Left ventricle myocardium inferior (tissue), 1 donor: ENCODE measurements around the gene SLC9A8. TPM values are rescaled to one million over a fixed set of nuclear protein-coding genes. Genes with fewer than 3 reads are reported as not detected.

Experiments used
- DNase-seq: peaks from one replicate; pipeline ENCODE4 v3.0.0-alpha.2; 2020
- H3K27ac ChIP-seq: fragments of 200-600 bp; replicated peaks from 2 replicates; pipeline ENCODE4 v1.8.0; 2021
- H3K27me3 ChIP-seq: fragments of 200-600 bp; 2 replicates; pipeline ENCODE4 v1.8.0; 2021; ENCODE audit warnings: low read depth
- H3K36me3 ChIP-seq: fragments of 200-600 bp; 2 replicates; pipeline ENCODE4 v1.8.0; 2021
- H3K4me1 ChIP-seq: fragments of 200-600 bp; 2 replicates; pipeline ENCODE4 v1.8.0; 2021
- H3K4me3 ChIP-seq: fragments of 200-600 bp; 2 replicates; pipeline ENCODE4 v1.8.0; 2021; ENCODE audit warnings: mild to moderate bottlenecking, moderate library complexity
- H3K9me3 ChIP-seq: fragments of 200-600 bp; replicated peaks from 2 replicates; pipeline ENCODE4 v1.8.0; 2021
- intact Hi-C: fragments of 100-400 bp; cut with micrococcal nuclease; formaldehyde crosslinking; loops from one replicate; pipeline ENCODE4 v1.11.0; 2022
- total RNA-seq: library from RNA; stranded (reverse); fragmentation: NEBNext Ultra II Directional; extraction: Animal tissue kit (Norgen Biotek cat#: 25700); gene quantifications from one replicate; pipeline ENCODE4 v1.2.1, GENCODE V29; 2021
- TF ChIP-seq, protein P1 (sequence below): fragments of 200-600 bp; IDR thresholded peaks from 2 replicates; pipeline ENCODE4 v1.8.0; 2021; ENCODE audit warnings: antibody characterized with exemption, mild to moderate bottlenecking, borderline replicate concordance
- donor health status: DM: no; HTN: yes; CAD: no; lungs with severe emphysema.

SLC9A8 gene
- total RNA-seq, 1 donor from 2014 or later: 4.6 TPM

DNA sequence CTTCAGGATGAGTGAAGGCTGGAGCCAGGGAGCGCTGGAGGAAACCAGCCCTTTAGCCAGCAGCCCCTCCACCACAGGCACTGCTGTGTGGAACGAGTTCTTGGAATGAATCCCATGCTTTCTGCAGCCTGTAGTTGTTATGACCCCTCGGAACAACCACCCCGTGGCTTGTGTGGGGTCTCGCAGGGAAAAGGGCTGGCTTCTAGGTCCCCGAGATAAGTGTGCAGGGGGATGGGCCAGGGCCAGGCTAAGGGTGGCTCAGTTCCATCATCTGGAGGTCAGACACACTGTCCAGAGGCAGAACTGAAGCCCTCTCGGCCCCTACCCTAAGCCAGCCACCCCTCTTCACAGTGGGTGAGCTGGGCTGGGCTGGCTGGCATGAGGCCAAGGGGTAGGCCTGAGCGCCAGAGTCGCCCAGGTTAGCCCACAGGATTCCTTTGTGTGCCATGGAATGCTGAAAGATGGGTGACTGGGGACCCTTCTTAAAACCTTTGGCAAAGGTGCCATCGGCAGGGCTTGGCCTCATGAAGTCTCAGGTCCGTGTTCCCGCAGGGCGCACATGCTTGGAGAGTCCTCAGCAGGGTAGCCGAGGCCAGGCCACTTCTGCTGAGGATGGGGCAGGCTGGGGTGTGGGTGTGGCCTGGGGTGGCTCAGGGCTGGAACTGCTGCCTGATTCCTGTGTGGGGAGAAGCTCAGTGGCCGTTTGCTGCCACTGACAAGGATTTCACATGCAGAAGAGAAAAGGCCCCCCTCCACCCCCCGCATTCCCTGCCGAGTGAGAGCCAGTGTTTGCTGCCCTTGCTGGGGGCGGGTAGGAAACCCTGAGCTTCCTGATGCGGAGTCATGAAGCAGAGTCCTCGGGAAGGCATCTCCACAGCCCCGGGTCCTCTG, 78.1 kb downstream of the SLC9A8 start:
- Histone ChIP-seq H3K36me3 (peaks cover 6% of the 10 kb centered on the region), H3K4me3 (no peak overlapping the region), H3K27ac (peak overlapping the region; percentile 36), H3K4me1 (peaks cover 80% of the 10 kb centered on the region), H3K9me3 (no peaks in the 10 kb centered on the region), H3K27me3 (no peaks in the 10 kb centered on the region)
- TF ChIP-seq, protein P1, sequence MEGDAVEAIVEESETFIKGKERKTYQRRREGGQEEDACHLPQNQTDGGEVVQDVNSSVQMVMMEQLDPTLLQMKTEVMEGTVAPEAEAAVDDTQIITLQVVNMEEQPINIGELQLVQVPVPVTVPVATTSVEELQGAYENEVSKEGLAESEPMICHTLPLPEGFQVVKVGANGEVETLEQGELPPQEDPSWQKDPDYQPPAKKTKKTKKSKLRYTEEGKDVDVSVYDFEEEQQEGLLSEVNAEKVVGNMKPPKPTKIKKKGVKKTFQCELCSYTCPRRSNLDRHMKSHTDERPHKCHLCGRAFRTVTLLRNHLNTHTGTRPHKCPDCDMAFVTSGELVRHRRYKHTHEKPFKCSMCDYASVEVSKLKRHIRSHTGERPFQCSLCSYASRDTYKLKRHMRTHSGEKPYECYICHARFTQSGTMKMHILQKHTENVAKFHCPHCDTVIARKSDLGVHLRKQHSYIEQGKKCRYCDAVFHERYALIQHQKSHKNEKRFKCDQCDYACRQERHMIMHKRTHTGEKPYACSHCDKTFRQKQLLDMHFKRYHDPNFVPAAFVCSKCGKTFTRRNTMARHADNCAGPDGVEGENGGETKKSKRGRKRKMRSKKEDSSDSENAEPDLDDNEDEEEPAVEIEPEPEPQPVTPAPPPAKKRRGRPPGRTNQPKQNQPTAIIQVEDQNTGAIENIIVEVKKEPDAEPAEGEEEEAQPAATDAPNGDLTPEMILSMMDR: no peak
- DNase-seq: peak; percentile 28
- intact Hi-C loops: no loop called here

DNA sequence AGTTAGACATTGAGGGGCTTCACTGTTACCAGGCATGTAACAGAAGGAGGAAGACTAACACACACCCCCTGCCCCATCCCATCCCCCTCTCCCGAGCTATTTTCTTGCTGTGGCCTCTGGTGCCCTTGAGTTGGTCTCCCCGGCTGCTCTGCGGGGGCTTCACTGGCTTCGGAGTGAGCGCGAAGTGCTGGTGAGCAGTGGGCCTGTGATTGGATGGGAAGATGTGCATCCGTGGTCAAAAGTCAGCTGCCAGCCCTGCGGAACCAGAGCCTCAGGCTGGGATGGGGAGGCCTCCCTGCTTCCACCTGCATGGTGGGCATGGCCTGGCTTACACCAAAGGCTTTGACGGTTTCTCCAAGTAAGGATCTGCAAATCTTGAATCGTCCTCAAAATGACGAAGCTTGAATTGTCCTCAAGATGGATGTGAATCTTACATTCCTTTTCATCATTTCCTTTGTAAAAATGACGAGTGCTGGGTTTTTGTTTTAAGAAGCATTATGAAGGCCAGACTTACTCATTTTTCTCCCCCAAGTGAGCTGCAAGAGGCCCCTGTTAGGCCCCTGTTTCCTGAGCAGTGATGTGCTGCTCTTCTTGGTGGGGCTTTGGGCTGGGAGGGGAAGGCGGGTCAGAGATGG, 79.0 kb downstream of the SLC9A8 start:
- Histone ChIP-seq H3K4me3 (no peak overlapping the region), H3K9me3 (no peaks in the 10 kb centered on the region), H3K27ac (no peak overlapping the region), H3K4me1 (peaks cover 79% of the 10 kb centered on the region), H3K36me3 (peaks cover 2% of the 10 kb centered on the region), H3K27me3 (no peaks in the 10 kb centered on the region)
- intact Hi-C loops: no loop called here
- TF ChIP-seq, protein P1: no peak
- DNase-seq: no peak

GRCh38 chr20:49892260-49892659, 79.6 kb downstream of the SLC9A8 start:
- intact Hi-C loops: no loop called here
- Histone ChIP-seq H3K4me3 (no peak overlapping the region), H3K27me3 (no peaks in the 10 kb centered on the region), H3K27ac (peak overlapping the region; percentile 78), H3K4me1 (peaks cover 72% of the 10 kb centered on the region), H3K9me3 (no peaks in the 10 kb centered on the region), H3K36me3 (no peaks in the 10 kb centered on the region)
- TF ChIP-seq, protein P1: no peak
- no peak for DNase-seq

- H3K27ac ChIP-seq: peak overlapping the region; percentile 78
- no peaks in the 10 kb centered on the region for H3K27me3 ChIP-seq
- peaks cover 66% of the 10 kb centered on the region for H3K4me1 ChIP-seq
- H3K9me3 ChIP-seq: no peaks in the 10 kb centered on the region
- TF ChIP-seq, protein P1: no peak
- peak; percentile 64 for DNase-seq
- peak overlapping the region; percentile 50 for H3K4me3 ChIP-seq
- intact Hi-C loops: no loop called here
- H3K36me3 ChIP-seq: no peaks in the 10 kb centered on the region
Observed at GRCh38 chr20:49892817-49893216, 80.2 kb downstream of the SLC9A8 start.

GRCh38 chr20:49893242-49894072, 80.8 kb downstream of the SLC9A8 start:
- H3K9me3 ChIP-seq: no peaks in the 10 kb centered on the region
- H3K4me3 ChIP-seq: peak overlapping the region; percentile 50
- H3K27ac ChIP-seq: peak overlapping the region; percentile 78
- intact Hi-C loops: no loop called here
- H3K27me3 ChIP-seq: no peaks in the 10 kb centered on the region
- peaks cover 60% of the 10 kb centered on the region for H3K4me1 ChIP-seq
- no peak for DNase-seq
- no peaks in the 10 kb centered on the region for H3K36me3 ChIP-seq
- TF ChIP-seq, protein P1: no peak
